Measurements from ENCODE around the gene CAPRIN2. TPM values are rescaled to one million over a fixed set of nuclear protein-coding genes. Genes with fewer than 3 reads are reported as not detected.

Gene CAPRIN2, protein sequence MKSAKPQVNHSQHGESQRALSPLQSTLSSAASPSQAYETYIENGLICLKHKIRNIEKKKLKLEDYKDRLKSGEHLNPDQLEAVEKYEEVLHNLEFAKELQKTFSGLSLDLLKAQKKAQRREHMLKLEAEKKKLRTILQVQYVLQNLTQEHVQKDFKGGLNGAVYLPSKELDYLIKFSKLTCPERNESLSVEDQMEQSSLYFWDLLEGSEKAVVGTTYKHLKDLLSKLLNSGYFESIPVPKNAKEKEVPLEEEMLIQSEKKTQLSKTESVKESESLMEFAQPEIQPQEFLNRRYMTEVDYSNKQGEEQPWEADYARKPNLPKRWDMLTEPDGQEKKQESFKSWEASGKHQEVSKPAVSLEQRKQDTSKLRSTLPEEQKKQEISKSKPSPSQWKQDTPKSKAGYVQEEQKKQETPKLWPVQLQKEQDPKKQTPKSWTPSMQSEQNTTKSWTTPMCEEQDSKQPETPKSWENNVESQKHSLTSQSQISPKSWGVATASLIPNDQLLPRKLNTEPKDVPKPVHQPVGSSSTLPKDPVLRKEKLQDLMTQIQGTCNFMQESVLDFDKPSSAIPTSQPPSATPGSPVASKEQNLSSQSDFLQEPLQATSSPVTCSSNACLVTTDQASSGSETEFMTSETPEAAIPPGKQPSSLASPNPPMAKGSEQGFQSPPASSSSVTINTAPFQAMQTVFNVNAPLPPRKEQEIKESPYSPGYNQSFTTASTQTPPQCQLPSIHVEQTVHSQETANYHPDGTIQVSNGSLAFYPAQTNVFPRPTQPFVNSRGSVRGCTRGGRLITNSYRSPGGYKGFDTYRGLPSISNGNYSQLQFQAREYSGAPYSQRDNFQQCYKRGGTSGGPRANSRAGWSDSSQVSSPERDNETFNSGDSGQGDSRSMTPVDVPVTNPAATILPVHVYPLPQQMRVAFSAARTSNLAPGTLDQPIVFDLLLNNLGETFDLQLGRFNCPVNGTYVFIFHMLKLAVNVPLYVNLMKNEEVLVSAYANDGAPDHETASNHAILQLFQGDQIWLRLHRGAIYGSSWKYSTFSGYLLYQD
- 10 to 100 TPM; 49.4 to 51.3 TPM for total RNA-seq
- polyA plus RNA-seq, result 1 to 10 TPM; 4.8 to 9.4 (median 6.7) TPM
- 15.4 to 96.8 (median 75.1) reads per million in 6 experiments for total RNA-seq

DNA sequence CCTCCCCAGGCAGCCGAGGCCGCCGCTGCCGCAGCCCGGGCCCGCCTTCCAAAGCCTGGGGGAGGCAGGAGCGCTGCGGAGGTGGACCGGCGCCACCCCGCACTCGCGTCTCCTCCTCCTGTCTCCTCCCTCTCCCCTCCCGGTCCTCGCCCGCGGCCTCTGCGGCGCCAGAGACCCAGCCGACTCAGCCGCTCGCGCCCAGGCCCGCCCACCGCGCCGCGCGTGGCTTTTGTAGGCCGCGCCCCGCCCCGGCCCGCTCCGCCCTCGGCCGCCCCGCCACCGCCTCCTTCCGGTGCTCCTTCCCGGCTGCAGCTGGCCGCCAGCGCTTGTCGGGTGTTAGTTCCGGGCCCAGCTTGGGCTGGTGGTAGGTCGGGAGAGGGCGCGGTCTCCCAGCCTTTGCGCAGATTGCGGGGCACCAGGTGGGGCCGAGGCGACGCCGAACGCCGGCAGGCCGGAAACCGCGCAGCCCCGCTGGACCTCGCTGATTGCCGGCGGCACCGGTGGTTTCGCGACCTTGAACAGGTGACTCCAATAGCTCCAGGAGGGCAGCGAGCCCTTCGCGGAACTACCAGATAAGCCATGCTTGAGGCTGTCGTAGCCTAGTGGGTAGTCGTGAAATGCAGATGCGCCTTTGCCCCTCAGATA, at the start of gene CAPRIN2:
Gene CAPRIN2 (minus strand): TSS at position 202 of the 645 bp plus-strand sequence. CDS start 1,431 bp downstream, outside the sequence.
- H3K4me1 Mint-ChIP-seq, result peaks cover 20 to 41% (median 34%) of the 10 kb centered on the region in 4 donors
- POLR2A ChIA-PET, result interaction anchor here (0.5 to 2.6 kb wide), 5 partner anchors 20 to 1416 kb away, joined by 3 to 26 read pairs (median 3); partner anchors contain the start of genes ERGIC2 and IPO8

DNA sequence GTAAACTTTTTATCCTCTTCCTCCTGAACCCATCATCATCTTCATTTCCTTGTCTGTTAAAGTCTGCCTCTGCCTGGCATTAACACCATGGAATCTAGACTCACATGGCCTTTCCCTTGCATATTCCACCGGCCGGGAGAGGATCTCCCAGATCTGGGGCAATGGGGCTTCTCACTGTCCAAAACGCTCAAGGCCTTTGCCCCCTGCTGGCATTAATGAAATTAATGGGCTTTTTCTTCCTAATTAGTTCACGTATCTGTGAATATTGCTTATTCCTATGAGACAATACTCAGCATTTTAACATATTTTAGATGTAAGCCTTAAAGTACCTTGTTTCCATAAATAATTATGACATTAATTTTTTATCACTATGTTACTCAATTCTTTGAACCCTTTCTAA, 42.9 kb upstream of the CAPRIN2 start:
- H3K9me3 Mint-ChIP-seq, result no peaks in the 10 kb centered on the region
- POLR2A ChIA-PET, result no interaction called here
- peak overlapping the region; percentile 4 to 80 (median 62) for H3K4me3 Mint-ChIP-seq
- peak overlapping the region in 1 of 10 donors; percentile 39 for H3K27ac Mint-ChIP-seq
- peaks cover 4 to 26% (median 15%) of the 10 kb centered on the region in 4 donors for H3K4me1 Mint-ChIP-seq
- DNase-seq (no peak), ATAC-seq (no peak)
- peaks cover 13 to 45% (median 30%) of the 10 kb centered on the region in 5 donors for H3K27me3 Mint-ChIP-seq
- H3K36me3 Mint-ChIP-seq, result peaks cover 0 to 2% (median 0%) of the 10 kb centered on the region in 3 donors

More for the DNA sequence above, at the start of gene CAPRIN2:
- Mint-ChIP-seq H3K9me3 (no peaks in the 10 kb centered on the region), H3K27ac (peak within 1 kb of the TSS; percentile 12 to 95 (median 92)), H3K36me3 (peaks cover 0 to 12% (median 0%) of the 10 kb centered on the region in 3 donors), H3K27me3 (no peaks in the 10 kb centered on the region), H3K4me3 (peak within 1 kb of the TSS; percentile 90 to 95 (median 92))
- ATAC-seq (peak; percentile 89), DNase-seq (peak; percentile 87 to 95 (median 92))

DNA sequence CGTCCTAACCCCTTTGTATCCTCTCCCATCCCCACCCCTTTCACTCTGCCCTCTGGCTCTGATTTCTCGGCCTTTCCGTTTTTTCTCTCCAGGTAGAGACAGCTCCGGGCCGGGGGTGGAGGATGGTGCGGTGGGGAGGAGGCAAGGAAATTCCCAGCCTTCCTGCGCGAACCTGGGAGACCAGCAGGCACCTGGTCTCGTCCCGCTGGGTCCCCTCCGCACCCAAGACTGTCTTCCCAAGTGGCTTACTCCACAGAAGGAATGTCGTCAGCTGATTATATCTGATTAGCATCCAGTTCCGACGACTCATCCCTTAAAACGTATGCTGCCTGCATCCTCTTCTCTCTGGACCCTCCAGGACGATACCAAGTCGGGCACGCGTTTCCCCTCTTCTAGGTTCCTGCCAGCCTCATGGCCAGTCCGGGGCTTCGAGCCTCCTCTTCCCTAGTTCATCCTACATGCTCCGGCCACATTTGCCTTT, 42.2 kb upstream of the CAPRIN2 start:
- H3K4me3 Mint-ChIP-seq, result peak overlapping the region; percentile 49 to 85 (median 74)

DNA sequence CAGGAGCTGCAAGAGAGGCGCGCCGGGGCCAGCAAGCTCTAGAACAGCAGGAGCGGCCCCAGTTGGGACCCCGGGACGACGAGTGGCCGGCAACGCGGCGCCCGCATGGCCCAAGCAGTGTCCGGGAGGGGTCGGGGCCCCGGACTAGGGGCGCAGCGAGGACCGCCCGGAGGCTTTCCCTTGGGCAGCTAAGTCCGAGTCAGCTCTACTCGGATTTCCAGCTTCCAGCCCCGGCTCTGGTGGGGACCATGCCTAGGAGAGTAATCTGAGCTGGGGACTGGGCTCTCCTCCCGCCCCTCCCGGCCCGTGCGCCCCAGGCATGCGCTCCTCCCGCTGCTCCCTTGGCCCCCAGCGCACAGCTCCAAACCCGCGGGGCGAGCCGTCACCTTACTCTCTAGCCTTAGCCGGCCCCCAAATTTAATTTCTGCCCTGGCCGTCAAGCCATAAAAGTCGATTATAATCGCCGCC, 41.6 kb upstream of the CAPRIN2 start:
- peak in 1 of 10 donors; percentile 2 for DNase-seq
- H3K4me1 Mint-ChIP-seq, result peaks cover 4 to 26% (median 15%) of the 10 kb centered on the region in 4 donors
- peak overlapping the region in 9 of 10 donors; percentile 65 to 85 (median 80) for H3K4me3 Mint-ChIP-seq
- peak; percentile 34 to 48 for ATAC-seq
- peaks cover 13 to 45% (median 30%) of the 10 kb centered on the region in 5 donors for H3K27me3 Mint-ChIP-seq
- POLR2A ChIA-PET, result no interaction called here
- H3K9me3 Mint-ChIP-seq, result no peaks in the 10 kb centered on the region
- no peak overlapping the region for H3K27ac Mint-ChIP-seq
- peaks cover 0 to 2% (median 0%) of the 10 kb centered on the region in 3 donors for H3K36me3 Mint-ChIP-seq

More for the DNA sequence above, 42.2 kb upstream of the CAPRIN2 start:
- Mint-ChIP-seq H3K27ac (no peak overlapping the region), H3K27me3 (peaks cover 13 to 45% (median 30%) of the 10 kb centered on the region in 5 donors), H3K36me3 (peaks cover 0 to 2% (median 0%) of the 10 kb centered on the region in 3 donors), H3K4me1 (peaks cover 4 to 26% (median 15%) of the 10 kb centered on the region in 4 donors), H3K9me3 (no peaks in the 10 kb centered on the region)
- POLR2A ChIA-PET, result no interaction called here
- no peak for ATAC-seq
- DNase-seq, result no peak

DNA sequence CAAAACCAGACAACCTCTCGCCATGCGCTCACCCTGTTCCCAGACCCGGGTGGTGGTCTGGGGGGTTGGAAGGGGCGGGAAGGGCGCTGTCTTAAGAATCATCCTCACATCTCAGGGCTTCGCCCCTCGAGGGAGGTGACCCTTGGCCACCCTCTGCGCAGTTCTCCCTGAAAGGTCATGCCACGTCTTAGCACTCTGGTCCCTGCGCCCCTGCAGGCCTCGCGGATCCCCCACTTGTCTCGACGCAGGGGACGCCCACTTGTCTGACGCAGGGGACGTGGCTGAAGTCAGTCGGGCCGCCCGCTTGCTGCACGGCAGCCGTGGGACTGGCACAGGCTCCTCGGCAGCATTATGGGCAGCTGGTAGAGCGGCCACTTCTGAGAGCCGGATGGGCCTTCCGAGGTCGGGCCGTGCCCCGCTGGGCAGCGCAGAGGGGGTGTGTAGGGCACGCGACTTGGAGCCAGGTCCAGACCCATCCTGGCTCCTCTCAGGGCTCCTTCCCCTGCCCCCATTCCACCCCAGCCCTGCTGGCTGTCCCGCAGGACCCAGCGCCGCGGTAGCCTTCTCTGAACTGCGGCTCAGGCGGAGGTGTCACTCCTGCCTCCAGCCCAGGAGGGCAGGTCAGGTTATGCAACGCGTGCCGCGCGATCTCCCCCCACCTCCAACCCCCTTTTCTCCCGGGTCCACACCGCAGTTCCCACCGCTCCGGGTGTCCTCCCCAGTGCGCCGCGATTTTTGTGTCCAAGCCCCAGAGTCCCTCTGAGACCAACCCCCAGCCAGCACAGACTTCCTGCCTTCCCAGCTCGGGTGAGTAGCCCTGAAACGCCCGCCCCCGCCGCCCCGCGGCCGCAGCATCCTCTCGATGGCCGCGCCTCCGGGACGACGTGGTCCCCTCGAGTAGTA, 40.9 kb upstream of the CAPRIN2 start:
- ATAC-seq, result peak; percentile 87 to 90
- peak in 9 of 10 donors; percentile 24 to 66 (median 36) for DNase-seq
- H3K4me3 Mint-ChIP-seq, result peak overlapping the region; percentile 65 to 85 (median 80)

DNA sequence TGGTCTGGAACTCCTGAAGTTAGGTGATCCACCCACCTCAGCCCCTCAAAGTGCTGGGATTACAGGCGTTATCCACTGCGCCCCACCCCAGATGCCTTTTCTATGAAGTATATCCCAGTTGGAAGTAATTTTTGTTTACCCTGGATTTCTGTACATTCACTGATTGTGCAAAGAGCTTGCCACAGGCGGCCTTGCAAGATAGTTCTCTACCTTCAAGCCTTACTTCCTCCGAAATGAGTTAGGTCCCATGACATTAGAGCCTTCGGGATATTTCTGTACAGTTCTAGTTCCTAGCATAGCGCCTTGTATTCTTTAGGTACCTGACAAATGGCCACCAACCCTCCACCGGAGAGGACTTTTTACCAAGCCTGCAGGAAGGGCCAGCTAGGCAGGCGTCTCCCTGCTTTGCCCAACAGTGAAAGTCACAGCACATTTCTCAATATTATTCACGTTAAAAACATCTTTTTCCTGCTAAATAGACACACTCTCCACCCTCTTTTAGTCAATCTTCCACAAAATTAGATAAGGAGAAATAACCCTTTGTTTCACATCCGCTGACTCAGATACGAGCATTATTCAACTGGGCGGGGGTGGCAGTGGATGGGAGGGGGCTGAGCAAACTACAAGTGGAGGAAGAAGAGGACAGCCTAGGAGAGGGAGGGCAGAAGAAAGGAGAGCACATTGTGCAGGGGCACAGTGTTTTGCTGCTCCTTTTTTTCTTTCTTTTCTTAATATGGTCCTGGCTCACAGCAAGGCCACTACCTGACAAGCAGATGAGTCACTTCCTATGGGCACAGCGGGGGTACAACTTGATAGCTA, 40.0 kb upstream of the CAPRIN2 start:
- peaks cover 4 to 26% (median 15%) of the 10 kb centered on the region in 4 donors for H3K4me1 Mint-ChIP-seq
- DNase-seq (no peak), ATAC-seq (no peak)
- POLR2A ChIA-PET, result no interaction called here
- peak overlapping the region in 1 of 10 donors; percentile 9 for H3K27ac Mint-ChIP-seq
- H3K9me3 Mint-ChIP-seq, result no peaks in the 10 kb centered on the region
- peaks cover 0 to 2% (median 0%) of the 10 kb centered on the region in 3 donors for H3K36me3 Mint-ChIP-seq
- peaks cover 11 to 44% (median 31%) of the 10 kb centered on the region in 5 donors for H3K27me3 Mint-ChIP-seq
- H3K4me3 Mint-ChIP-seq, result peak overlapping the region; percentile 25 to 85 (median 77)

More for the DNA sequence above, 40.9 kb upstream of the CAPRIN2 start:
- Mint-ChIP-seq H3K9me3 (no peaks in the 10 kb centered on the region), H3K27ac (no peak overlapping the region), H3K27me3 (peaks cover 13 to 45% (median 30%) of the 10 kb centered on the region in 5 donors), H3K4me1 (peaks cover 4 to 26% (median 15%) of the 10 kb centered on the region in 4 donors), H3K36me3 (peaks cover 0 to 2% (median 0%) of the 10 kb centered on the region in 3 donors)
- POLR2A ChIA-PET, result no interaction called here

DNA sequence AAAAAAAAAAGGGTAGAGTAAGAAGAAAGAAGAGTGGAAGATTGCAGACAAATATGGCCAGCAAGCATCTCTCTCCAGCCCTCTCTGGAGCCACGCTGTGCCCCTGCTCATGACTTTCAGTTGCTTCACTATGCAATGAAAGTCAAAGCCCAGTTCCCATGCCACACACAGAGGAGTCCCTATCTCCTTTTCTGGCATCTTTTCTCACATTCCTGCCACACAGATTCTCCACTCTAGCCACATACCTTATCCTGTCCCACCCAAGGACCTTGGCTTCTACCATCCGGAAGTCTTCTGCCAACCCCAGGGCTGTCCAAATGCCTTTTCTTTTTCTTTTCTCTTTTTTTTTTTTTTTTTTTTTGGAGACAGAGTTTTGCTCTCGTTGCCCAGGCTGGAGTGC, 39.3 kb upstream of the CAPRIN2 start:
- Mint-ChIP-seq H3K27ac (no peak overlapping the region), H3K36me3 (peaks cover 0 to 2% (median 0%) of the 10 kb centered on the region in 3 donors), H3K4me1 (peaks cover 4 to 26% (median 15%) of the 10 kb centered on the region in 4 donors), H3K27me3 (peaks cover 7 to 42% (median 28%) of the 10 kb centered on the region in 5 donors), H3K4me3 (peak overlapping the region in 2 of 10 donors; percentile 47 to 56), H3K9me3 (no peaks in the 10 kb centered on the region)
- POLR2A ChIA-PET, result no interaction called here
- ATAC-seq (no peak), DNase-seq (no peak)

DNA sequence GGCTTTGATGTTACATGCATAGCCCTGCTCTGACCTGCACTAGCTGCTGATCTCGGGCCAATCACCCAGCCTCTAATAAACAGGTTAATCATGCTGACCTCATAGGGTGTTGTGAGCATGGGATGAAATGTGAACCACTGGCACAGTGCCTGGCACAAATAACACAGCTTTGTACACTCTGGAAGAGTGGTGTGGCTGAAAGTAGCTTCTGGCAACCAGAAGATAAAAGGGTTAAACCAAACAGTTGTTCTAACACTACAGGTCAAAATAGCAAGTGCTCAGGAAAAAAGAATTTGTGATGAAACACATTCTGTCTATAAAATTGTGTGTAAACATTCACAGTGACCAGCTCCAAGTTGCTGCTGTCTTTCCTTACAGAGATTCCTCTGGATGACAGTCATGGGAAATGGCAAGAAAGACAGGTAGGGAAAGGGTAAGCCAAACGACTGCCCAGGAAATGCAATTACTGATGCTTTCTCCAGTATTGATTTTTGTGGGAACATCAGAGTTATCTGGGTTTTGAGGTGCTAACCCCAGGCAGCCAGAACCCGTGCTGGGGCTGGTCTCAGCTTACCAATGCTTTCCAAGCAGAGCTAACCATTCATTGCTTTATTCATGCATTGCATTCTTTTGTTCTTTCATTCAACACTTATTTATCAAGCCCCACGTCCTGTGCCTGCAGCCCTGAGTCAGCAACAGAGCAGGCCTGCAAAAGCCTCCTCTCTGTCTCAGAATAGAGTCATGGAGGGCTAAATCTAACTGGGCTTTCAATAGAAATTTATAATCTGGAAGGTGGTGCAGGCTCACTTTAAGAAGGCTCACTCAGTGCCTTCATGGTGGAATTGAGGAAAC, 38.1 kb upstream of the CAPRIN2 start:
- no peak for ATAC-seq
- no peaks in the 10 kb centered on the region for H3K9me3 Mint-ChIP-seq
- H3K27ac Mint-ChIP-seq, result no peak overlapping the region
- no peak for DNase-seq
- peaks cover 0 to 2% (median 0%) of the 10 kb centered on the region in 3 donors for H3K36me3 Mint-ChIP-seq
- peaks cover 4 to 31% (median 19%) of the 10 kb centered on the region in 5 donors for H3K27me3 Mint-ChIP-seq
- POLR2A ChIA-PET, result no interaction called here
- H3K4me1 Mint-ChIP-seq, result peaks cover 4 to 26% (median 15%) of the 10 kb centered on the region in 4 donors
- H3K4me3 Mint-ChIP-seq, result peak overlapping the region in 2 of 10 donors; percentile 10 to 30

DNA sequence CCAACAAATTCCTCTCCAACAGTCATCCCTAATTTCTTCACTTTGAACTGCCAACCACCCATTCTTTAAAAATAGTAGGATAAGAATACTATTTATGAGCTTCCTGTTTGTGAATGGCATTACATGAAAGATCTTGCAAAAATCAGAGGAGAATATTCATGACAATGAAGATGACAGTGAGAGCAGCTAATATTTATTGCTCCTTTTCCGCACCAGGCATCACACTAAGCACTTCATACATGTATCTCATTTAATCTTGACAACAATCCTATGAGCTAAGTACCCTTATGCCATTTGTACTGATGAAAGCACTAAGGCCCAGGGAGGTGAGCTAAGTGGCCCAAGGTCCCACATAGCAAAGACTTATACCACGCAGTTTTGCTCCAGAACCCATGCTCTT, 37.3 kb upstream of the CAPRIN2 start:
- Mint-ChIP-seq H3K4me1 (peaks cover 2 to 18% (median 11%) of the 10 kb centered on the region in 4 donors), H3K4me3 (no peak overlapping the region), H3K36me3 (no peaks in the 10 kb centered on the region), H3K27me3 (peaks cover 3 to 23% (median 14%) of the 10 kb centered on the region in 5 donors), H3K27ac (no peak overlapping the region), H3K9me3 (no peaks in the 10 kb centered on the region)
- ATAC-seq, result no peak
- POLR2A ChIA-PET, result no interaction called here
- no peak for DNase-seq
